Esophagus squamous epithelium (tissue), 5 donors: Measurements from ENCODE around the gene TMEM53. TPM values are rescaled to one million over a fixed set of nuclear protein-coding genes. Genes with fewer than 3 reads are reported as not detected.

Source experiments
- DNase-seq: peaks from one replicate; lab custom pipeline; 2025; lab: John Stamatoyannopoulos, UW
- H3K27ac ChIP-seq, 4 donors: fragments of 200-600 bp; sonication (generic); one replicate each; pipeline ENCODE4 v1.5.1; 2016 to 2019; ENCODE audit warnings: mild to moderate bottlenecking in 1 of 4
- H3K27me3 ChIP-seq, 4 donors: fragments of 200-600 bp; sonication (generic); 1 replicate in 3 of 4; 2 replicates in 1 of 4; pipeline versions ENCODE4 v1.5.1 to v1.6.0; 2017 to 2021; ENCODE audit warnings: antibody characterized with exemption in 1 of 4
- H3K36me3 ChIP-seq, 3 donors: fragments of 200-600 bp; sonication (generic); one replicate each; pipeline ENCODE4 v1.5.1; 2016 to 2019
- H3K4me1 ChIP-seq, 3 donors: fragments of 200-600 bp; sonication (generic); one replicate each; pipeline ENCODE4 v1.5.1; 2017 to 2019
- H3K4me3 ChIP-seq, 4 donors: fragments of 200-600 bp; sonication (generic); 1 replicate in 3 of 4; 2 replicates in 1 of 4; pipeline ENCODE4 v1.5.1; 2016 to 2019; ENCODE audit warnings: mild to moderate bottlenecking in 2 of 4, moderate library complexity in 1 of 4
- H3K9me3 ChIP-seq, 3 donors: fragments of 200-600 bp; sonication (generic); one replicate each; pipeline ENCODE4 v1.5.1; 2016 to 2019
- CTCF ChIP-seq, 6 experiments: fragments of 450-650 bp in 4 of 6; fragments of 200-600 bp in 2 of 6; sonication (generic) in 2 of 6; IDR thresholded peaks; one replicate each; pipeline ENCODE4 v1.5.1; 2016 to 2019; ENCODE audit warnings: antibody characterized with exemption in 6 of 6, mild to moderate bottlenecking in 4 of 6, moderate library complexity in 4 of 6
- POLR2A ChIP-seq, 4 donors: fragments of 450-650 bp; IDR thresholded peaks; one replicate each; pipeline ENCODE4 v1.6.1; 2017; ENCODE audit warnings: antibody characterized with exemption in 4 of 4, mild to moderate bottlenecking in 4 of 4, moderate library complexity in 3 of 4
- WGBS, 2 donors: methylation state at CpG; one replicate each; pipeline ENCODE4 v1.1.5; 2018; 5-methylcytosine and 5-hydroxymethylcytosine counted together
- intact Hi-C: fragments of 100-400 bp; cut with DNase I; formaldehyde crosslinking; loops from one replicate; pipeline ENCODE4 v1.15.0; 2022
- total RNA-seq, 4 donors: library from RNA; depleted of rRNA; stranded (reverse); fragments of >200 nt; gene quantifications; one replicate each; pipeline ENCODE4 v1.1.0, GENCODE V29; 2016
- donor health status: DM: yes; HTN: yes; CAD: no.

TMEM53 gene
- total RNA-seq, 4 donors from 2014 or later, result 3.2 to 5.8 (median 4.0) TPM

DNA sequence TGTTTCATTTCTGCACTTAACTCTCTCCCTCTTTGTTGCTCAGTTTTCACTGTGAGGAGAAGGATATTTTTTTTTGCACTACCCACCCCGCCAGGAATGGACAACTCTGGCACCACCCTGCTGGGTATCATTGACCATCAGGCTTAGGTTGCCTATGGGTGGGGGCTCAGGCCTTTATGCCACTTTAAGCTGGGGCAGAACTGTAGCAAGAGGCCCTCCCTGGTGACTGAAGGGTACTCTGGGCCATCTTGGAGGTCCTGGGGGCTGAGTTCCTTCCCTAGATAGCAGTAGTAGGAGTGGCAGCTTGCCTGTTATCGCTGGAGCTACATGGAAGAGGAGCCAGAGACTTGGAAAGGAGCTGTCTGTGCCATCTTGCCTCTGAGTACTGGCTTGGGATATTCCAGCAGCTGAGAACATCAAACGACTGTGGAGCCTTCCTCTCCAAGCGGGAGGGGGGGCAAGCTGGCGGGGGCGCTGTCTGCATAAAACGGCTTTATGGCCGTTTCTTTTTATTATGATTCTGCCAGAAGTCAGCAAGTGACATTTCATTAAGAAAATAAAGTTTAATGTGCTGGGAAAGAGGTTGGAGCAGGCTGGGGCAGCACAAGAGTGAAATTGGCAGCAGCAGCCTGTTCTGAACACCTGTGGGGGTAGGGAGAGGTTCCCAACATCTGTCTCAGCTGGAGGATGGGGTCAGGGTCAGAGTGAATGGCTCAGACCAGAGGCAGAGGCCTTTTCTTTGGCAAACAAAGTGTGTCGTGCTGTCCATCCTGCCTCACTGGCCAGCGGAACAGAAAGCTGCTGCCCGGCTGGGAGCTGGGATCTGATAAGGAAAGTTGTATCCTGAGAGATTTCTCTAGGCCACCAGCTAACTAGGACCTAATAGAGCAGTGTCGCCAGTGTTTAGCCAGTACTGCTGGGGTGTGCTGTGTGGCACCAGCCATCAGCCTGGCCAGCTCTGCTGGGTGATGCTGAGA lies 32.9 kb downstream of the TMEM53 start:
- H3K9me3 ChIP-seq, result no peaks in the 10 kb centered on the region
- peak overlapping the region in 2 of 4 donors; percentile 67 to 86 for H3K27ac ChIP-seq
- peaks cover 0 to 64% (median 20%) of the 10 kb centered on the region in 3 donors for H3K4me1 ChIP-seq
- H3K4me3 ChIP-seq, result no peak overlapping the region
- peaks cover 56 to 100% (median 56%) of the 10 kb centered on the region in 3 donors for H3K36me3 ChIP-seq
- TF ChIP-seq CTCF (IDR thresholded peaks at IDR 0.05) (no peak), POLR2A (IDR thresholded peaks at IDR 0.05) (no peak)
- WGBS, 2 donors, result 82 to 83% methylated on average over 8 to 10 of the region's 12 CpGs
- intact Hi-C loops, result no loop called here
- H3K27me3 ChIP-seq, result no peaks in the 10 kb centered on the region
- no peak for DNase-seq

DNA sequence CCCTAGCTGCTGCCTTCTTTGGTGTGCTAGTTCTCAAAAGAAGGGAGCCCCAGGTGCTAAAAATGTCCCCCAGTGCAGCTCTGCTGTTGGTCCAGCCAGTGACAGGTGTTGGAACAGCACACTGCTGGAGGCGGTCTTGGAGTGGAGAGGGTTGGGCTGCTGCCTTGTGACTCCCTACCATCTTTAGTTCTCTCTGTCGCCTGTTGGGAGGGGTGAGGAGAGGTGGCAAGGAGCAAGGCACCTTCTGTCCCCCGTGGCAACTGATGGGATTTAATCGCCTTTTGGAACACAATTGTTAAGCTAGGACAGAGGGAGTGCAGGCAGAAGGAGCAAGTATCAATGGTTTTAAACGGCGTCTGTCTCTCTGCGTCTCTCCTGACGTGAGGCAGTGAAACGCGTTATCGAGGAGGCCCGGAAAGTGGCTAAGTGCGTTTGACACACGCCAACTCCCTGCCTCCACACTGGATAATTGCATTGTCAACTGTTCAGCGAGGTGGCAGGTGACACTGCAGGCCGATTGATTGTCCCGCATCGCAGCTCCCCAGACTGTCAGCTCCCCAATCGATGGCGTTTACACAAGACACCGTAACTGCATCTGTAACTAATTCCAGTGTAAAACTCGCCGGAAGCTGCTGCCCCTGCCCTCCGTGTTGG lies 34.0 kb downstream of the TMEM53 start:
- intact Hi-C loops, result no loop called here
- no peaks in the 10 kb centered on the region for H3K27me3 ChIP-seq
- no peak overlapping the region for H3K27ac ChIP-seq
- peaks cover 52 to 100% (median 64%) of the 10 kb centered on the region in 3 donors for H3K36me3 ChIP-seq
- no peaks in the 10 kb centered on the region for H3K9me3 ChIP-seq
- H3K4me1 ChIP-seq, result peaks cover 0 to 62% (median 20%) of the 10 kb centered on the region in 3 donors
- no peak for DNase-seq
- TF ChIP-seq CTCF (IDR thresholded peaks at IDR 0.05) (no peak), POLR2A (IDR thresholded peaks at IDR 0.05) (no peak)
- no peak overlapping the region for H3K4me3 ChIP-seq
- WGBS, 2 donors, result 82 to 83% methylated on average over 10 to 19 of the region's 24 CpGs

GRCh38 chr1:44637702-44638411 lies 36.4 kb downstream of the TMEM53 start:
- Histone ChIP-seq H3K4me3 (no peak overlapping the region), H3K9me3 (no peaks in the 10 kb centered on the region), H3K27me3 (no peaks in the 10 kb centered on the region), H3K27ac (peak overlapping the region in 1 of 4 donors; percentile 25), H3K36me3 (peaks cover 52 to 96% (median 58%) of the 10 kb centered on the region in 3 donors), H3K4me1 (peaks cover 2 to 62% (median 6%) of the 10 kb centered on the region in 3 donors)
- intact Hi-C loops, result no loop called here
- TF ChIP-seq CTCF (IDR thresholded peaks at IDR 0.05), result no peak
- no peak for TF ChIP-seq POLR2A (IDR thresholded peaks at IDR 0.05)
- 80 to 85% methylated on average over 13 to 17 of the region's 27 CpGs for WGBS, 2 donors
- no peak for DNase-seq

DNA sequence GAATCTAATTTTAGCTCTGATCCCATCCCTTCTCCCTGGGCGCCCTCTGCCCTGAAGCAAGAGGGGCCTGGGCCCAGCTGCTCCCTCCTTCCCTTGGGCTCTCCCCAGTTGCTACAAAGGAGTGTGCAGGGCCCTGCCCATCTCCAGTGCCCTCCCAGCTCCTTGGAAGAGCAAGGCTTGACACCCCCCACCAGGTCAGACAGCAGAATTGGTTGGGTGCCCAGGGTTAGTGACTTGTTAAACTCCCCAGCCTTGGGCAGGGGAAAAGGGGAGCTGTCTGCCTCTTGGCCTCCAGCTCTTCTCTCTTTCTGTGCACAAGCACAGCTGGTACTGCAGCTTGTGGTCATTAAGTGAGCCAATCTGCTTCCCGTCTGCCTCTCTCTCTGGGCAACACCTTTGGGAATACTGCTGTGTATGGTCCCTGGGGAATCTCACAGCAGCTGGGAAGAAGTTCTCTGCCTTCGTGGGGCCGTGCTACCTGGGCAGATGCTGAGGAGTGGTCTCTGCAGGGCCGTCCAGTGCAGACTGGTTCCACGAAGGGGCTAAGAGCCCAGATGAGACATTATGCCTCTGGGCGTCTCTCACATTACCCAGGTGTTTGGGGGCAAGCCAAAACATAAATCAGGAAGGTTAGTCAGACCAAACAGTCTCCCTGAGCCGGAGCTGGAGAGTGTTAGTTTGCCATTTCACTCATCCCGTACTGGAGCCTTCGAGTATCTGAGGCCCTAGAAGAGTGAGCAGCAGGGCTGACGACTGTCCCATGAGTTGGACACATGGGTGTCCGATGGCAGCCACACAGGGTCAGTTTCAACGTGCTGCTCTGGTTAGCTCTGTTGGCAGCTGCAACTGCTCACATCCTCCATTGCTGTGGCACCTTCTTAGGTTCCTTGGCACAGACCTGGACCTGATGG lies 37.3 kb downstream of the TMEM53 start:
- Histone ChIP-seq H3K4me3 (no peak overlapping the region), H3K9me3 (no peaks in the 10 kb centered on the region), H3K36me3 (peaks cover 44 to 87% (median 58%) of the 10 kb centered on the region in 3 donors), H3K4me1 (peaks cover 5 to 63% (median 8%) of the 10 kb centered on the region in 3 donors), H3K27me3 (no peaks in the 10 kb centered on the region), H3K27ac (no peak overlapping the region)
- intact Hi-C loops, result no loop called here
- 27 to 55% methylated on average over 3 to 6 of the region's 13 CpGs for WGBS, 2 donors
- DNase-seq, result no peak
- TF ChIP-seq POLR2A (IDR thresholded peaks at IDR 0.05) (no peak), CTCF (IDR thresholded peaks at IDR 0.05) (no peak)
